NOMO-1 treated with dmso at 0.1 percent for 144 hours (cell line): ENCODE measurements around the gene NCF4.

Experiments
- DNase-seq: peaks from one replicate; lab custom pipeline; 2025; ENCODE audit not compliant: unreplicated experiment; lab: John Stamatoyannopoulos, UW

NCF4 gene

GRCh38 chr22:36921309-36922104, 60.7 kb downstream of the NCF4 start:
- DNase-seq, result peak; percentile 34

GRCh38 chr22:36922105-36922608, 61.4 kb downstream of the NCF4 start:
- DNase-seq, result no peak

GRCh38 chr22:36922711-36923110, 61.9 kb downstream of the NCF4 start:
- no peak for DNase-seq

DNA sequence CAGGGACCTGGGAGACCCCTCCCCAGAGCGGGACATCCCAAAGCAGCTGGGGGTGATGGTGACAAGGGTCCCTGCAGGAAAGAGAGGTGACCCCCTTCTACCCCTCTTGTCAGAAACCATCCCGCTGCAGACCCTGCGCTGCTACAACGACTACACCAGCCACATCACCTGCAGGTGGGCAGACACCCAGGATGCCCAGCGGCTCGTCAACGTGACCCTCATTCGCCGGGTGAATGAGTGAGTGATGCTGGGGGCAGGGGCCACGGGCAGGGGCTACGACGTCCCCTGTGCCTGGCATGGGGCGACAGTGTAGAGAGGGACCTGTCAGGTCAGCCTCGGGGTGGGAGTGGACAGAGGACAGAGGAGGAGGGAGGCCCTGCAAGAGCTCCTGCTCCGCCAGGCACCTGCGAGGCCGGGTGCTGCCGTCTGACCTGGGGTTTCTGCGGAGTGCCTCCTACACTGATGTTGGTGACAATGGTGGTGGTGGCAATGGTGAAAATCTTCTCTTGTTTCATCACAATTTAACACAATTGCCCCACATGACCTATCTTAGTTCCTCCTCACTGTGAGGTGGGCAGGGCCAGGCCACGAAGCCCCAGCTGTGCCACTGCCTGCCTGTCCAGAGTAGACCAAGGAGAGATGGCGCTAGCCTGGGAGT, 62.5 kb downstream of the NCF4 start:
- no peak for DNase-seq

GRCh38 chr22:36924151-36924698, 63.4 kb downstream of the NCF4 start:
- DNase-seq, result no peak

- DNase-seq, result no peak
Observed at GRCh38 chr22:36925388-36926290, 64.8 kb downstream of the NCF4 start.

DNA sequence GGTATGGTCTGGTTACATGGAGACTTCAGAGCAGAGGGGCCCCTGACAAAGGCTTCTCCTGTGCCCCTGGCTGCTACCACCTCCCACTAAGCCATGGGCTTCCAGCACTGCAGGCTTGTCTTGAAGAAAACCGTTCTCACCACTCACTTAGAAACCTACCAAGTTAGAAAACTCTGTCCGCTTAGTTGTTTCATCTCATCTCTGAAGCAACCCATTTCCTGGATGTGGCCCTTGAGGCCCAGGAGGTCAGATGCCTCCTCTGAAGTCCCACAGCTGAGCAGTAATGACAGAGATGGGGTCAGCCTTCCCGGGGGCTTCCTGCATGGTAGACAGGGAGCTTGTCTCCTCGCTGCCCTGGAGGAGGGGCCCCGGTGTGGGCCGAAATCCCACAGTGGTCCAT, 65.5 kb downstream of the NCF4 start:
- DNase-seq, result no peak

DNA sequence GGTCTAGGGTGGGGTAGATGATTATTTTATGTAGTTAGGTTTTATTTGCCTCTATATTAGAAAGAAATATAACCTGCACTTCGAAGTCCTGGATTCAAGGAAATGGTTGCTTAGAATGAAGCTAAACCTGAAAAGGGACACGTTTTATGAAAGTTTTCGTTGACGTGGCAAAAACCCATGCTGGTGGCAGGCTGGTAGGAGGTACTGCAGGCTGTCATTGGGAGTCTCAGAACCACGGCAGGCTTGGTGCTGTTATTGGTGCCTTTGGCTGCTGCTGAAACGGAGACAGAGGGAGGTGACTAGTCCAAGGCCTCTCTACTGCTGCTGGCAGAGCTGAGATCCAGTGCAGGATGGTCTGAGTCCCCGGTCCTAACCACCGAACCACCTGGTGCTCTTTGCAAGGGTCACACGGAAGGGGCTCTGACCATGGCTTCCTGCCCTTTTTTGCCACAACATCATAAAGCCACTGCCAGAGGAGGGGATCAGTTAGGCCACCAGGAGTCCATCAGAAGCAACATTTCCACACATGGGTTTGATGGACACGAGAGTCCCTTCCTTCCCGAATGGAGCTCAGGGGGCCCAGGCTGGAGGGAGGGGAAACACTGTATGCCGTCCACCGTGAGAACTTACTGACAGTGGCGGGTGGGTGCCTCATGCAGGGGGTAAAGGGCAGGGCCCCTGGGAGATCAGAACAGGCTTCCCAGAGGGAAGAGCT, 66.1 kb downstream of the NCF4 start:
- DNase-seq, result no peak
